GM12801 (cell line): ENCODE data around the gene AQP2.

Experiments used
- CTCF ChIP-seq: IDR thresholded peaks from one replicate; pipeline ENCODE4 v1.5.1; 2011; ENCODE audit warnings: control low read depth; ENCODE audit not compliant: insufficient read length; ENCODE audit errors: extremely low read depth

Gene AQP2

GRCh38 chr12:49921936-49922335 is 28.6 kb upstream of the AQP2 start:
- no peak for TF ChIP-seq CTCF

- no peak for TF ChIP-seq CTCF
Measured at GRCh38 chr12:49922349-49923034, 28.0 kb upstream of the AQP2 start.

- no peak for TF ChIP-seq CTCF
Measured at GRCh38 chr12:49923035-49923644, 27.4 kb upstream of the AQP2 start.

DNA sequence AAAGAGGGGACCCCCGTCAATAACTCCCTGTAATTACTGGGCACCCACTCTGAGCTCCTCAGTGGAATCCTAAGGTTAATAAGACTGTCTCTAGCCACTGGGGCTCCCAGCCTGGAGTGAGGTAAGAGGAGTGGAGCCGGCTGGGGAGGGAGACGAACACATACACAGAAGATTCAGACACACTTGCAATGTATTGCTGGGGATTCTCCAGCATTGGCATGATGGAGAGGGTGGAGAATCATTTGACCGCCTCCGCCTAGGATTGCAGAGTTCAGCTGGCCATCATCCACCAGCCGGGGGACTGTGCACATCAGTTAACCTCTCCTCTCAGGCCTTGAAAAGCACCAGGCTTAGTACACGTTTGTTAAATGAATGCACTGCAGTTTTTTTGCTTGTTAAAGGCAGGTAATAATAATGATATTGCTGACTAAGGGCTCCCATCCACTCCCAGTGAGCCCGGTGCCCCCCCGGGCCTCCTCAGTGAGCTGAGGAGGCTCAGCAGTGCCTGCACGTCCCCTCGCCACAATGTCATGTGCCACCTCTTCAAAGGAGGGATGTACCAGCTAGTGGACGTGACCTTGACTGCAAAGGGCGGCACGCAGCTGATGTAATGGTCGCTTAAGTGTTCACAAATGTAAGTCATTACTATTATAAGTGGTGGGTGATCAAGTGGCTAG is 26.5 kb upstream of the AQP2 start:
- no peak for TF ChIP-seq CTCF

DNA sequence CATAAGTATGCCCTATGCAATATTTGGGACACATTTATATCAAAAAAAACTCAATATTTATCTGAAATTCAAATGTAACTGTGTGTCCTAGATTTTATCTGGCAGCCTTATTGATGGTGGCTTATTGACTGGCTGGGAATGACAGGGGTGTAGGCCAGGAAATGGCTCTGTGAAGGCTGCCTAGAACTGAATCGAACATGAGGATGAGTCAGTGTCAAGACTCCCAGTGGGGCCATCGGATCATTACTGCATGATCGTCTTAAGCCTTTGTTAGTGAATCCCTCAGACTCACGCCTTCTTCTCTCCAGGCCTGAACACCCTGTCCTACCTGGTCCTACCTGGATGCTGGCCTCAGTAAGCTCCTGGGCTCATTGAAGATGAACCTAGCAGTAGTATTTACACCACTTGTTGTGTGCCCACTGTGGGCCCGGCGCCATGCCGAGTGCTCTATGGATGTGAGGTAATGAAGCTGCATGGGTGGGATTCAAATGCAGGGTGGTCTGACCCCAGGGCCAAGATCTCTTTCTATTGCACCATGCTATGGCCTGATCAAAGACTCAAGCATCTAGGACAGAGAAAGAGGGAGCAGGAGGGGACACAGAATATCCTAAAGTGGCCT is 25.8 kb upstream of the AQP2 start:
- TF ChIP-seq CTCF = no peak

DNA sequence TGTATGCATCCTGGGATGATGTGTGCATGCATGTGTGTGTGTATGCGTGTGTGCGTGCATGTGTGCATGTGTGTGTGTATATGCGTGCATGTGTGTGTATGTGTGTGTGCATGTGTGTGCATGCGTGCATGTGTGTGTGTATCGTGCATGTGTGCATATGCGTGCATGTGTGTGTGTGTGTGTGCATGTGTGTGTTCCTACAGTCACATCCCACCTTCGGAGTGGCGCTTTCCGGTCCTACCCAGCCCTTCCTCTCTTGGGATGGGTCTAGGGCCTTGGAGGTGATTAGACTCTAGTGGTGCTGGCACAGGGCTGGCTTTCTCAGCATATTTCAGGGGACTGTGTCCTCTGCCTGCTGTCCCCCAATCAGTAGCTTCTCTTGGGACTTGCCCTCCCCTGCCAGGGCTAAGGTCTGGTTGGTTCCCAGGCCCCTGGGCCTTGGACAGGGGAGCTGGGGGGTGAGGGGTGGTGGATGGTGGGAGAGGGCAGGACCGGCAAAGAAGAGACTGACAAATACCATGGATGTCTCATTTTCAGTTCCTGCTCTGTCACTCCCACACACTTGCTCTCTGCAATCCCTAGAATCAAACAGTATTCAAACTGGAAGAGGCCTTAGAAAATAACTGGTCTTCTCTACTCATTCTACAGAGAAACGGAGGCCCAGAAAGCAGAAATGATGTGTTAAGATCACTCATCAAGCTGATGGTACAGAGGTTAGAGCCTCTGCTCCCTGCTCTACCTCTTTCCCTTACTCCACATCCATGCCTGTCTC is 24.9 kb upstream of the AQP2 start:
- TF ChIP-seq CTCF = no peak

DNA sequence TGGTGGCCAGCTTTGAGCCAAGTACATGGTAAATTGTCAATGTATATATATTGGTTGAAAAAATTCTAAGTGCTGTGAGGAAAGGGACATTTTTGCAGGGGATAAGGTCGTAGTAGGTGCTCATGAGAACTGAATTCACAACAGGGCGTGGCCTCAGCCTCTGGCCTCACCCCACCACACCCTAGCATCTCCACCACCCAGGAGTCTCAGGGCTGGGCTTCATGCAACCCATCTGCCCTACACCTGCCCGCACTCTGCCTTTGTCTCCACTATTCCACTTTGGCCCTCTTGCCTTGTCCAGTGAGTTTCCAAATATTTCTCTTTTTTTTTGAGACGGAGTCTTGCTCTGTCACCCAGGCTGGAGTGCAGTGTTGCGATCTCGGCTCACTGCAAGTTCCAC is 22.1 kb upstream of the AQP2 start:
- no peak for TF ChIP-seq CTCF
